H9 (cell line): ENCODE measurements around the gene NSUN5. TPM values are rescaled to one million over a fixed set of nuclear protein-coding genes. Genes with fewer than 3 reads are reported as not detected.

Source experiments
- DNase-seq: peaks from one replicate; pipeline ENCODE4 v3.0.0-alpha.2; 2017
- H2AFZ ChIP-seq: one replicate; pipeline ENCODE4 v1.6.1; 2013; ENCODE audit warnings: mild to moderate bottlenecking, low read length, control low read depth, moderate library complexity
- H2AK5ac ChIP-seq: 2 replicates; pipeline ENCODE4 v1.6.1; 2013; ENCODE audit warnings: low read length, control low read depth, mixed read lengths; ENCODE audit not compliant: insufficient read length
- H2BK120ac ChIP-seq: one replicate; pipeline ENCODE4 v1.6.1; 2013; ENCODE audit warnings: low read depth, mild to moderate bottlenecking, low read length, control low read depth, inconsistent platforms; ENCODE audit not compliant: poor library complexity, severe bottlenecking
- H2BK12ac ChIP-seq: 2 replicates; pipeline ENCODE4 v1.6.1; 2013; ENCODE audit warnings: low read length, control low read depth, mixed read lengths, low read depth; ENCODE audit not compliant: insufficient read length
- H2BK15ac ChIP-seq: 2 replicates; pipeline ENCODE4 v1.6.1; 2013; ENCODE audit warnings: low read depth, low read length, control low read depth
- H2BK20ac ChIP-seq: one replicate; pipeline ENCODE4 v1.6.1; 2013; ENCODE audit warnings: low read depth, mild to moderate bottlenecking, low read length, control low read depth, inconsistent platforms; ENCODE audit not compliant: poor library complexity, severe bottlenecking
- H2BK5ac ChIP-seq: 2 replicates; pipeline ENCODE4 v1.6.1; 2013; ENCODE audit warnings: low read length, control low read depth, mixed read lengths; ENCODE audit not compliant: insufficient read length
- H3K14ac ChIP-seq: 2 replicates; pipeline ENCODE4 v1.6.1; 2013; ENCODE audit warnings: low read length, control low read depth; ENCODE audit not compliant: insufficient read depth
- H3K18ac ChIP-seq: 2 replicates; pipeline ENCODE4 v1.6.1; 2013; ENCODE audit warnings: low read depth, mild to moderate bottlenecking, mixed read lengths, low read length, control low read depth; ENCODE audit not compliant: insufficient read length
- H3K23ac ChIP-seq: 2 replicates; pipeline ENCODE4 v1.6.1; 2013; ENCODE audit warnings: low read length, control low read depth, mixed read lengths, low read depth; ENCODE audit not compliant: insufficient read length
- H3K23me2 ChIP-seq: 2 replicates; pipeline ENCODE4 v1.6.1; 2013; ENCODE audit warnings: low read depth, mild to moderate bottlenecking, mixed read lengths, low read length, control low read depth; ENCODE audit not compliant: insufficient read length, poor library complexity, severe bottlenecking
- H3K27ac ChIP-seq: 2 replicates; pipeline ENCODE4 v1.5.1; 2013; ENCODE audit warnings: low read length, control low read depth, mixed read lengths, low read depth; ENCODE audit not compliant: insufficient read length
- H3K27me3 ChIP-seq: 2 replicates; pipeline ENCODE4 v1.6.1; 2013; ENCODE audit warnings: low read length, control low read depth, inconsistent platforms; ENCODE audit not compliant: insufficient read depth
- H3K4ac ChIP-seq: 2 replicates; pipeline ENCODE4 v1.6.1; 2013; ENCODE audit warnings: low read depth, mild to moderate bottlenecking, control low read depth, inconsistent platforms, low read length, moderate library complexity
- H3K4me1 ChIP-seq: 2 replicates; pipeline ENCODE4 v1.6.1; 2013; ENCODE audit warnings: low read length, control low read depth, inconsistent platforms; ENCODE audit not compliant: insufficient read depth
- H3K4me2 ChIP-seq: 2 replicates; pipeline ENCODE4 v1.6.1; 2013; ENCODE audit warnings: low read length, control low read depth, mixed read lengths; ENCODE audit not compliant: insufficient read length, insufficient read depth
- H3K56ac ChIP-seq: 2 replicates; pipeline ENCODE4 v1.6.1; 2013; ENCODE audit warnings: low read depth, mild to moderate bottlenecking, mixed read lengths, low read length, control low read depth; ENCODE audit not compliant: insufficient read length
- H3K79me1 ChIP-seq: 2 replicates; pipeline ENCODE4 v1.6.1; 2013; ENCODE audit warnings: low read depth, mild to moderate bottlenecking, moderate library complexity, low read length, control low read depth, inconsistent platforms; ENCODE audit not compliant: insufficient read depth, poor library complexity, severe bottlenecking
- H3K79me2 ChIP-seq: 2 replicates; pipeline ENCODE4 v1.6.1; 2013; ENCODE audit warnings: low read length, control low read depth, inconsistent platforms; ENCODE audit not compliant: insufficient read depth
- H3K9ac ChIP-seq: 2 replicates; pipeline ENCODE4 v1.6.1; 2013; ENCODE audit warnings: low read length, control low read depth, mixed read lengths; ENCODE audit not compliant: insufficient read length; ENCODE audit errors: extremely low read depth
- H3K9me3 ChIP-seq: one replicate; pipeline ENCODE4 v1.6.1; 2013; ENCODE audit warnings: low read depth, low read length, inconsistent platforms; ENCODE audit not compliant: control insufficient read depth
- H3T11ph ChIP-seq: one replicate; pipeline ENCODE4 v1.6.1; 2013; ENCODE audit warnings: mild to moderate bottlenecking, low read length, control low read depth, inconsistent platforms
- H4K20me1 ChIP-seq: one replicate; pipeline ENCODE4 v1.6.1; 2013; ENCODE audit not compliant: control insufficient read depth, insufficient read length, insufficient read depth
- H4K5ac ChIP-seq: 2 replicates; pipeline ENCODE4 v1.6.1; 2013; ENCODE audit warnings: low read depth, mild to moderate bottlenecking, mixed read lengths, low read length, control low read depth; ENCODE audit not compliant: insufficient read length
- H4K8ac ChIP-seq: replicated peaks from 2 replicates; pipeline ENCODE4 v1.6.1; 2013; ENCODE audit warnings: low read length, control low read depth, mixed read lengths, low read depth; ENCODE audit not compliant: insufficient read length
- H4K91ac ChIP-seq: 2 replicates; pipeline ENCODE4 v1.6.1; 2013; ENCODE audit warnings: low read depth, mild to moderate bottlenecking, moderate library complexity, mixed read lengths, low read length, control low read depth; ENCODE audit not compliant: insufficient read length
- H3K27ac Mint-ChIP-seq, 3 experiments: 2 replicates in 2 of 3; 3 replicates in 1 of 3; pipeline ENCODE4 v1.8.0; 2020 to 2021; ENCODE audit warnings: mixed read lengths in 3 of 3, mild to moderate bottlenecking in 1 of 3, moderate library complexity in 1 of 3
- H3K27me3 Mint-ChIP-seq: 2 replicates; pipeline ENCODE4 v1.8.0; 2021; ENCODE audit warnings: low read depth, mild to moderate bottlenecking, moderate library complexity, mixed read lengths
- H3K36me3 Mint-ChIP-seq, 3 experiments: 2 replicates in 2 of 3; 3 replicates in 1 of 3; pipeline ENCODE4 v1.8.0; 2020 to 2021; ENCODE audit warnings: low read depth in 3 of 3, mixed read lengths in 3 of 3; ENCODE audit not compliant: insufficient read depth in 1 of 3
- H3K4me1 Mint-ChIP-seq, 2 experiments: 2 replicates each; pipeline ENCODE4 v1.8.0; 2020; ENCODE audit warnings: mixed read lengths in 2 of 2
- H3K4me3 Mint-ChIP-seq, 2 experiments: 2 replicates in 1 of 2; 3 replicates in 1 of 2; pipeline ENCODE4 v1.8.0; 2020 to 2021; ENCODE audit warnings: mild to moderate bottlenecking in 2 of 2, mixed read lengths in 2 of 2, moderate library complexity in 1 of 2
- H3K9me3 Mint-ChIP-seq, 2 experiments: 2 replicates in 1 of 2; 3 replicates in 1 of 2; pipeline ENCODE4 v1.8.0; 2020; ENCODE audit warnings: mild to moderate bottlenecking in 2 of 2, mixed read lengths in 2 of 2, moderate library complexity in 1 of 2
- WGBS: extraction: QIAGEN DNeasy Blood & Tissue Kit; methylation state at CpG from one replicate; pipeline ENCODE4 v1.1.7; 2013; ENCODE audit warnings: missing lambda C conversion rate, low lambda C conversion rate, mixed read lengths; ENCODE audit not compliant: insufficient read length; ENCODE audit errors: extremely low coverage; 5-methylcytosine and 5-hydroxymethylcytosine counted together
- total RNA-seq: library from RNA; stranded (reverse); gene quantifications from 2 replicates; pipeline ENCODE4 v1.2.1, GENCODE V29; 2021
- TF ChIP-seq, protein P1 (sequence below): fragments of 200-600 bp; sonication (generic); conservative IDR thresholded peaks from 3 replicates; pipeline ENCODE4 v1.8.0; 2021; ENCODE audit warnings: antibody characterized with exemption, mild to moderate bottlenecking

Gene NSUN5
- total RNA-seq, 1 experiment from 2014 or later, result 64.2 TPM

DNA sequence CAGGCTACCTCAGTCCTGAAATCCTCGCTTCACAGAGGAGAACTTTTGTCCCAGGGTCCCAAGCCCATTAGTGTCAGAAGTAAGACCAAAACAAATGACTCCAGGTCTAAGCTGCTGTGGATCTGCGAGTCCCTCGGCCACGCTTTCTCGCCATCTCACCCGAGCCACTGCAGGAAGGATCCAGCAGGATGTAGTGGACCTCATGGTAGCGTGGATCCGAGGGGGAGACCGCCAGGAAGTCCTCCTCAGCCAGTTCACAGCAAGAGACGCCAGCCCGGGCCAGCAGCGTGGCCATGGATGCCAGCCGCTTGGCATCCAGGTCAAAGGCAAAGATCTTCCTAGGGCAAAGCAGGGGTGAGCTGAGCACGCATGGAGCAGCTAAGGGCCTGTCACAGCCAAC is 4.6 kb downstream of the NSUN5 start:
- Histone ChIP-seq H2BK5ac (no peak overlapping the region), H3K79me1 (peaks cover 3% of the 10 kb centered on the region), H3K14ac (no peak overlapping the region), H4K20me1 (no peaks in the 10 kb centered on the region), H3K27ac (no peak overlapping the region), H4K5ac (no peak overlapping the region), H2BK20ac (no peak overlapping the region), H3K18ac (no peak overlapping the region), H3K79me2 (peaks cover 2% of the 10 kb centered on the region; the same call in 1 of the 2 replicates), H3K4me2 (no peak overlapping the region), H3K4me1 (no peaks in the 10 kb centered on the region; the same call in 1 of the 2 replicates), H3T11ph (no peak overlapping the region), H3K56ac (no peak overlapping the region), H3K9ac (no peak overlapping the region), H3K27me3 (no peaks in the 10 kb centered on the region), H2BK120ac (no peak overlapping the region), H2BK12ac (no peak overlapping the region), H2AFZ (no peak overlapping the region), H3K4ac (no peak overlapping the region), H4K91ac (no peak overlapping the region), H3K23ac (no peak overlapping the region), H2AK5ac (no peak overlapping the region), H4K8ac (no peak overlapping the region), H3K9me3 (no peaks in the 10 kb centered on the region), H2BK15ac (no peak overlapping the region), H3K23me2 (no peaks in the 10 kb centered on the region)
- H3K4me1 Mint-ChIP-seq, result peaks cover 11 to 13% of the 10 kb centered on the region in 2 experiments
- WGBS, result no CpG with 5 or more reads among the region's 14 CpGs
- H3K36me3 Mint-ChIP-seq, result peaks cover 18 to 44% (median 43%) of the 10 kb centered on the region in 3 experiments; a peak in 6 of 7 replicates
- no peak for DNase-seq
- no peak overlapping the region for H3K4me3 Mint-ChIP-seq
- H3K9me3 Mint-ChIP-seq, result 0 out of 5 replicates have a peak, but pooled peaks cover 0 to under 1% of the 10 kb centered on the region in 2 experiments
- TF ChIP-seq, protein P1, sequence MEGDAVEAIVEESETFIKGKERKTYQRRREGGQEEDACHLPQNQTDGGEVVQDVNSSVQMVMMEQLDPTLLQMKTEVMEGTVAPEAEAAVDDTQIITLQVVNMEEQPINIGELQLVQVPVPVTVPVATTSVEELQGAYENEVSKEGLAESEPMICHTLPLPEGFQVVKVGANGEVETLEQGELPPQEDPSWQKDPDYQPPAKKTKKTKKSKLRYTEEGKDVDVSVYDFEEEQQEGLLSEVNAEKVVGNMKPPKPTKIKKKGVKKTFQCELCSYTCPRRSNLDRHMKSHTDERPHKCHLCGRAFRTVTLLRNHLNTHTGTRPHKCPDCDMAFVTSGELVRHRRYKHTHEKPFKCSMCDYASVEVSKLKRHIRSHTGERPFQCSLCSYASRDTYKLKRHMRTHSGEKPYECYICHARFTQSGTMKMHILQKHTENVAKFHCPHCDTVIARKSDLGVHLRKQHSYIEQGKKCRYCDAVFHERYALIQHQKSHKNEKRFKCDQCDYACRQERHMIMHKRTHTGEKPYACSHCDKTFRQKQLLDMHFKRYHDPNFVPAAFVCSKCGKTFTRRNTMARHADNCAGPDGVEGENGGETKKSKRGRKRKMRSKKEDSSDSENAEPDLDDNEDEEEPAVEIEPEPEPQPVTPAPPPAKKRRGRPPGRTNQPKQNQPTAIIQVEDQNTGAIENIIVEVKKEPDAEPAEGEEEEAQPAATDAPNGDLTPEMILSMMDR, result no peak
- no peak overlapping the region for H3K27ac Mint-ChIP-seq
- peaks cover 2% of the 10 kb centered on the region; the same call in 1 of the 2 replicates for H3K27me3 Mint-ChIP-seq
